Measurements from ENCODE around the gene UBL5. TPM values are rescaled to one million over a fixed set of nuclear protein-coding genes. Genes with fewer than 3 reads are reported as not detected.

UBL5 gene
- total and polyA plus RNA-seq, 10 of the 15 experiments (the other 5 are each of a cell fraction or from before 2014, with no cell fraction given) = 297 to 897 (median 711) TPM

DNA sequence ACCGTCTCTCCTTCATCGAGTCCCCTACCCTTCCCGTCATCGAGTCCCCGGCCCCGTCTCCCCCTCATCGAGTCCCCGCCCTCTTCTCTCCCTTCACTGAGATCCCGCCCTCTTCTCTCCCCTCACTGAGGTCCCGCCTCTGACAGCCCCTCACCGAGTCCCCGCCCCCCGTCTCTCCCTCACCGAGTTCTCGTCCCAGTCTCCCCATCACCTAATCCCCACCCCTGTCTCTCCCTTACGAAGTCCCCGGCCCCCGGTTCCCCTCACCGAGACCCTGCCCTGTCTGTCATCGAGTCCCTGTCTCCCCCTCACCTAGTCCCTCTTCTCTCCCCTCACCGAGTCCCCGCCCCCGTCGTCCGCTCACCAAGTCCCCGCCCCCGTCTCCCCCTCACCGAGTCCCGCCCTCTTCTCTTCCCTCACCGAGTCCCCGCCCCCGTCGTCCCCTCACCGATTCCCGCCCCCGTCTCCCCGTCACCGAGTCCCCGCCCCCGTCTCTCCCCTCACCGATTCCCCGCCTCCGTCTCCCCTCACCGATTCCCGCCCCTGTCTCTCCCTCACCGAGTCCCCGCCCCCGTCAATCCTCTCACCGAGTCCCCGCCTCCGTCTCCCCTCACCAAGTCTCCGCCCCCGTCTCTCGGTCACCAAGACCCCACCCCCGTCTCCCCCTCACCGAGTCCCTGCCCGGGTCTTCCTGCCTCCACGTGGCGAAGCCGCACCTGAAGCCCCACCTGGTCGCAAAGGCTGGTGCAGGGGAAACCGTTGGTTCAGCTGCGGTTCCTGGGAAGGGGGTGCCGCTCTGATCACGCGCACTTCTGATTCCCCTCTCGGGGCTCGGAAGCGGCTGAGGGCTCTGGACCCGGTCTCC, 35.3 kb upstream of the UBL5 start:
- in situ Hi-C loops (cut with MboI) (loop anchor here (5.0 to 10.0 kb wide), 2 partner anchors 170 to 468 kb away; partner anchors contain the start of genes ZNF559 and ZNF561), intact Hi-C loops (cut with micrococcal nuclease; ENCODE audit: unreplicated experiment) (loop anchor here (5.0 to 10.0 kb wide), 2 partner anchors 480 to 1138 kb away; no protein-coding TSS in a partner anchor)
- Histone ChIP-seq H3K79me2 (ENCODE audit: control insufficient read depth, insufficient read depth, low read length) (no peaks in the 10 kb centered on the region), H4K20me1 (ENCODE audit: control insufficient read depth, insufficient read depth) (no peaks in the 10 kb centered on the region), H3K27me3 (replicated peaks in 1 of 2; ENCODE audit: control insufficient read depth in 2 of 2, insufficient read depth in 2 of 2, low read length in 1 of 2) (no peaks in the 10 kb centered on the region), H3K27ac (ENCODE audit: control insufficient read depth, insufficient read depth) (no peak overlapping the region), H3K4me3 (peak overlapping the region; percentile 73), H3K4me1 (ENCODE audit: control insufficient read depth, insufficient read depth, low read length) (no peaks in the 10 kb centered on the region), H2AFZ (ENCODE audit: control insufficient read depth, low read depth, low read length) (peak overlapping the region; percentile 84), H3K4me2 (ENCODE audit: control insufficient read depth, insufficient read depth) (peak overlapping the region; percentile 79), H3K9ac (ENCODE audit: control insufficient read depth, insufficient read depth, low read length) (peak overlapping the region; percentile 35; the same call in 1 of the 2 replicates), H3K36me3 (ENCODE audit: control insufficient read depth in 2 of 2, insufficient read depth in 2 of 2, low read length in 1 of 2) (no peaks in the 10 kb centered on the region), H3K9me3 (replicated peaks; ENCODE audit: control insufficient read depth, insufficient read depth, low read length) (no peaks in the 10 kb centered on the region; the same call in 2 of the 3 replicates)
- ATAC-seq = peak; percentile 67
- no peak for FAIRE-seq
- SMC1A ChIA-PET (ENCODE audit: uncharacterized antibody, unreplicated experiment) = interaction anchor here (1.1 to 1.6 kb wide), 2 partner anchors 159 to 167 kb away, joined by 3 to 8 read pairs; no protein-coding TSS in a partner anchor
- DNase-seq (ENCODE audit: low read depth, low spot score) = peak; percentile 51
- RAD21 ChIA-PET (ENCODE audit: unreplicated experiment) = no interaction called here
- BruUV-seq (replicated peaks) = no TSS peak
- CTCF ChIA-PET = no interaction called here
- WGBS (ENCODE audit: insufficient coverage, insufficient replicate concordance, low lambda C conversion rate, missing lambda C conversion rate) = 3% methylated on average over 10 of the region's 70 CpGs
- POLR2A ChIA-PET = no interaction called here
- no peak for TF ChIP-seq LARP7 (IDR thresholded peaks at IDR 0.05)
- no peak for TF ChIP-seq POU2F2 (IDR thresholded peaks at IDR 0.05; ENCODE audit: borderline replicate concordance, low read depth, low read length)
- TF ChIP-seq HDAC6 (IDR thresholded peaks at IDR 0.05; ENCODE audit: unreplicated experiment) = no peak
- no peak for TF ChIP-seq BCL11A (IDR thresholded peaks at IDR 0.05; ENCODE audit: low read depth, low read length)
- no peak for TF ChIP-seq TCF12 (IDR thresholded peaks at IDR 0.05; ENCODE audit: low read depth, low read length)
- no peak for TF ChIP-seq ZNF207 (IDR thresholded peaks at IDR 0.05; ENCODE audit: borderline replicate concordance)
- TF ChIP-seq RUNX3 (IDR thresholded peaks at IDR 0.05; ENCODE audit: low read length) = peak; percentile 21; the same call in 1 of the 2 replicates
- no peak for TF ChIP-seq CBX3 (IDR thresholded peaks at IDR 0.05; ENCODE audit: borderline replicate concordance, low read depth)
- TF ChIP-seq, protein P1, sequence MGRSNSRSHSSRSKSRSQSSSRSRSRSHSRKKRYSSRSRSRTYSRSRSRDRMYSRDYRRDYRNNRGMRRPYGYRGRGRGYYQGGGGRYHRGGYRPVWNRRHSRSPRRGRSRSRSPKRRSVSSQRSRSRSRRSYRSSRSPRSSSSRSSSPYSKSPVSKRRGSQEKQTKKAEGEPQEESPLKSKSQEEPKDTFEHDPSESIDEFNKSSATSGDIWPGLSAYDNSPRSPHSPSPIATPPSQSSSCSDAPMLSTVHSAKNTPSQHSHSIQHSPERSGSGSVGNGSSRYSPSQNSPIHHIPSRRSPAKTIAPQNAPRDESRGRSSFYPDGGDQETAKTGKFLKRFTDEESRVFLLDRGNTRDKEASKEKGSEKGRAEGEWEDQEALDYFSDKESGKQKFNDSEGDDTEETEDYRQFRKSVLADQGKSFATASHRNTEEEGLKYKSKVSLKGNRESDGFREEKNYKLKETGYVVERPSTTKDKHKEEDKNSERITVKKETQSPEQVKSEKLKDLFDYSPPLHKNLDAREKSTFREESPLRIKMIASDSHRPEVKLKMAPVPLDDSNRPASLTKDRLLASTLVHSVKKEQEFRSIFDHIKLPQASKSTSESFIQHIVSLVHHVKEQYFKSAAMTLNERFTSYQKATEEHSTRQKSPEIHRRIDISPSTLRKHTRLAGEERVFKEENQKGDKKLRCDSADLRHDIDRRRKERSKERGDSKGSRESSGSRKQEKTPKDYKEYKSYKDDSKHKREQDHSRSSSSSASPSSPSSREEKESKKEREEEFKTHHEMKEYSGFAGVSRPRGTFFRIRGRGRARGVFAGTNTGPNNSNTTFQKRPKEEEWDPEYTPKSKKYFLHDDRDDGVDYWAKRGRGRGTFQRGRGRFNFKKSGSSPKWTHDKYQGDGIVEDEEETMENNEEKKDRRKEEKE (IDR thresholded peaks at IDR 0.05) = no peak
- no peak for TF ChIP-seq SUZ12 (IDR thresholded peaks at IDR 0.05; ENCODE audit: unreplicated experiment)
- TF ChIP-seq, protein P2, sequence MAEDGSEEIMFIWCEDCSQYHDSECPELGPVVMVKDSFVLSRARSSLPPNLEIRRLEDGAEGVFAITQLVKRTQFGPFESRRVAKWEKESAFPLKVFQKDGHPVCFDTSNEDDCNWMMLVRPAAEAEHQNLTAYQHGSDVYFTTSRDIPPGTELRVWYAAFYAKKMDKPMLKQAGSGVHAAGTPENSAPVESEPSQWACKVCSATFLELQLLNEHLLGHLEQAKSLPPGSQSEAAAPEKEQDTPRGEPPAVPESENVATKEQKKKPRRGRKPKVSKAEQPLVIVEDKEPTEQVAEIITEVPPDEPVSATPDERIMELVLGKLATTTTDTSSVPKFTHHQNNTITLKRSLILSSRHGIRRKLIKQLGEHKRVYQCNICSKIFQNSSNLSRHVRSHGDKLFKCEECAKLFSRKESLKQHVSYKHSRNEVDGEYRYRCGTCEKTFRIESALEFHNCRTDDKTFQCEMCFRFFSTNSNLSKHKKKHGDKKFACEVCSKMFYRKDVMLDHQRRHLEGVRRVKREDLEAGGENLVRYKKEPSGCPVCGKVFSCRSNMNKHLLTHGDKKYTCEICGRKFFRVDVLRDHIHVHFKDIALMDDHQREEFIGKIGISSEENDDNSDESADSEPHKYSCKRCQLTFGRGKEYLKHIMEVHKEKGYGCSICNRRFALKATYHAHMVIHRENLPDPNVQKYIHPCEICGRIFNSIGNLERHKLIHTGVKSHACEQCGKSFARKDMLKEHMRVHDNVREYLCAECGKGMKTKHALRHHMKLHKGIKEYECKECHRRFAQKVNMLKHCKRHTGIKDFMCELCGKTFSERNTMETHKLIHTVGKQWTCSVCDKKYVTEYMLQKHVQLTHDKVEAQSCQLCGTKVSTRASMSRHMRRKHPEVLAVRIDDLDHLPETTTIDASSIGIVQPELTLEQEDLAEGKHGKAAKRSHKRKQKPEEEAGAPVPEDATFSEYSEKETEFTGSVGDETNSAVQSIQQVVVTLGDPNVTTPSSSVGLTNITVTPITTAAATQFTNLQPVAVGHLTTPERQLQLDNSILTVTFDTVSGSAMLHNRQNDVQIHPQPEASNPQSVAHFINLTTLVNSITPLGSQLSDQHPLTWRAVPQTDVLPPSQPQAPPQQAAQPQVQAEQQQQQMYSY (CRISPR knock-in tag; IDR thresholded peaks at IDR 0.05) = no peak
- TF ChIP-seq KDM1A (IDR thresholded peaks at IDR 0.05; ENCODE audit: borderline replicate concordance) = no peak
- no peak for TF ChIP-seq ETV6 (conservative IDR thresholded peaks at IDR 0.05 in 1 of 2, IDR thresholded peaks at IDR 0.05 in 1 of 2; ENCODE audit: borderline replicate concordance in 1 of 2, low read depth in 1 of 2)

Data from GM12878 (cell line).